DLD1 (cell line): ENCODE results near the gene SGO1.
"Not testable (repeated sequence)": the region's sequence is repeated elsewhere in the genome, so short reads cannot be mapped to it uniquely, and the experiment has no call there.

Experiments used
- in situ Hi-C: cut with HindIII; loops from 2 replicates; pipeline ENCODE4 v1.10.0; 2017; ENCODE audit warnings: low sequenced_read_pairs

SGO1 gene

DNA sequence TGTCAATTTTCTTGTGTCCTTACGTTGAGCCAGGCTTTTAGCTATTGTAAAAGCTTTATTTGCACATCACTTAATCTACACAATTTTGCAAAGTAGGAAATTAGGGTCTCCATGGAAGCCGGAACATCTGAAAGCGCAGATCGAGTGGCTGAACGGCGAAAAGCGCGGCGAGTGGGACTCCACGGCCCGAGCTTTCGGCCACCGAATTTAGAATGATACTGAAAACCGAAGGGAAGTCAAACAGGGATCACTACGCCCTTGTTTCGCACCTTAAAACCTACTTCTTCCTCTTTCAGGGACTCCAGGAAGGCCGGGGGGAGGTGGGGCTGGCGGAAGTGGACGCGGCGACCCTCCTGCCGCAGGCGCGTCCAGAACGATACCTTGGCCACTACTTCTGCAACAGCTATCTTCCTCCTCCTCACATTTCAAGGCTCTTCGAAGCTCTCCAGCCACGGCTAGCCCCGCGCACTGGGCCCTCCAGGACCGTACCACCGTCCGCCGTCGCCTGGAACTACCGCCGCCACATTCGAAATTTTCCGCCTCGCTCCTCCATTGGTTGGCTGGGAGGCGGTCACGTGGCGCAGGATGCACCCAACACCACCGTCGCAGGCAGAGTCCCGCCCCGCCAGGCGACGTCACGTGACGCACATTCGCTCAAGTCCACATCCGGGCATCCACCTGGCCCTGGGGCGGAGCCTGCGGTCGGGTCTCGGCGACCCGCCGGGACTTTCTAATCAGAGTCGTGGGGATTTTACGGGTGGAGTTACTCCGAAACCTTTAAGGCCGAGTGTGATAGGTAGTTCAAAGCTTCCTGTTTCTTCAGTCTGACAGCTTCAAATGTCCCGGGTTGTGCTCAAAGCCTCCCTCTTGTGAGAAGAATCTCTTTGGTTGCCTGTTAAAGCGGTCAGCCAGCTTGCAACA lies at the start of gene SGO1:
TSS of gene SGO1 (minus strand) at position 528 of the 921 bp plus-strand sequence. CDS start 2,179 bp downstream, outside the sequence.
- in situ Hi-C loops = loop anchor here (25.0 kb wide), 1 partner anchor 299 kb away; no protein-coding TSS in a partner anchor

DNA sequence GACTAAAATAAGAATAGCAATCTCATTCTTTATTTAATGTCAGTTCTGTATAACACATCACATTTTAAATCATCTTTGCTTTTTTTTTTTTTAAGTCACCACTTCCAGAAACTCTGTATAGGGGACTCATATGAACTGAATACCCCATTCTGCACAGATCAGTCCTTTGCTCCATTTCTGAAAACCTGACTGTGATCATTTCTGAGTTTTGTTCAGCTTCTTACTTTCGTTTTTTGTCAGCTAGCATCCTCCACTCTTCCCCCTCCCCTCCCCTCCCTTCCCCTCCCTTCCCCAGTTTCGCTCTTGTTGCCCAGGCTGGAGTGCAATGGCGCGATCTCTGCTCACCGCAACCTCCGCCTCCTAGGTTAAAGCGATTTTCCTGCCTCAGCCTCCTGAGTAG lies 49.8 kb upstream of the SGO1 start:
- in situ Hi-C loops = no loop called here

DNA sequence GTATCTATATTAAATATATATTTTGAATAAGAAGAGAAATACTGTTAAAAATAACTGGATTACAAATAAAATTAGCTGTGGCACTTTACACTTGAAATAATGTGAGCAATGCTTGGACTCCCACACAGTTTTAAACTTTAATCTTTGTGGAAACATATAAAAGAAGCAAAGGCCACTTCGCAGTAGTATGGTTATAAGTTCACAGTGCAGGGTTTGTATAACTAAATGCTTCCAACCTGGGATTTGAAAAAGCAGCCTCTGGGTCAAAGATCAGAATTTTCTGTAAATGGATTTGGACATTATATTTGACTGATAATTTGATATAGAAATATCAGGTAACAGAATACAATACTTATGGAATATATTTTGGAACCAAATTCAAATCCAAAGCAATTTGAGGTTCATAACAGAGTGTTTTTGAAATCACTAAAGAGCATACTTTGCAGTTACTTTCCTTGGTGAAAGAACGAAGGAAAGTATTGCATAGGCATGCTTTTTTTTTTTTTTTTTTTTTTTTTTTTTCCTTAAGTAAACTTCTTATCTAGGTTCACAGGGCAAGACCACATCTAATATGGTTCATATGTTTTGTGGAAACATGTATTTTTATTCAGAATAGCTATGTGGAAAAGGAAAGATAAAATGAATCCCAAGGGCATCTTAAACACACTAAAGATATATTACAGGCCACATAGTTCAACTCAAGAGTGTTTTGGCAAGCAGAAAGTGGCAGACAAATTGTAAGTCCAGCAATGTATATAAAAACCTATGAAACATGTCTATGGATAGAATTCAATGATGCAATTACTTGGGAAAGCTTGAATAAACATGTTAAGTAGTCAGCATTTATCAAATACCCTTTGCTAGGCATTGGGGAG lies 47.1 kb upstream of the SGO1 start:
- in situ Hi-C loops = no loop called here

DNA sequence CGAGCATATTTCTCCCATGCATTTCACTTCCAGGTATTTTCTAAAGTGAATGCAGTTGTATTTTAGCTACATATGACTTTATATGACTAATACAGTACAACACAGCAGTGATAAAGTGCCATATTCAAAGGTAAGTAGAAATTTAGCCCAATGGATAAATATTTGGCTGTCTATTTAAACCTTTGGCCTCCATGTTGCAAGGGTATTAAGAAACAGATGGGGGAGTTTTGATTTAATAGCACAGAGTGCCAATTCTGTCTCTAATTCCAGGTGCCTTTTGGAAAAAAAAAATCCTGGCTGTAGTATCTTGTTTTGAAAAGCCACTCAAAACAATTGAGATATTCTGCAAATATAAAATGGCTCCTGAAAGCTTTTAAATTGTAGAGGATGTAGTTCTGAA lies 44.9 kb upstream of the SGO1 start:
- in situ Hi-C loops = no loop called here

DNA sequence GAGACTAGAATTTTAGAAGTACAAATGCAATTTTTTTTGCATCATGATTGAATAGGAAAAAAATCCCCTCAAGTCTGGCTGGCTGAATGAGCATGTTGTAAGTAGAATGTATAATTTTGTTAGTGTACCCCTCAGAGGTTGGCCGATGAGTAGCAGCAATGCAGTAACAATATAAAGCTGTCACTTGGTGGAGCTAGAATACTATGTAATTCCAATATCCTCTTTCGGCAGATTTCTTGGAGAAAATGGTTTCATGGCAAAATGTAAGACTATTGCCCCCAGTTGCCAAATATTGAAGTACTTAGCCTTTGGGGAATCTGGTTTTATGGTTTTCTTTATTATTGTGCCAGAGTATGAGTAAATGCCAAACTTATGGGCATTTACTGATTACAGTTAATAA lies 39.8 kb upstream of the SGO1 start:
- in situ Hi-C loops = no loop called here

DNA sequence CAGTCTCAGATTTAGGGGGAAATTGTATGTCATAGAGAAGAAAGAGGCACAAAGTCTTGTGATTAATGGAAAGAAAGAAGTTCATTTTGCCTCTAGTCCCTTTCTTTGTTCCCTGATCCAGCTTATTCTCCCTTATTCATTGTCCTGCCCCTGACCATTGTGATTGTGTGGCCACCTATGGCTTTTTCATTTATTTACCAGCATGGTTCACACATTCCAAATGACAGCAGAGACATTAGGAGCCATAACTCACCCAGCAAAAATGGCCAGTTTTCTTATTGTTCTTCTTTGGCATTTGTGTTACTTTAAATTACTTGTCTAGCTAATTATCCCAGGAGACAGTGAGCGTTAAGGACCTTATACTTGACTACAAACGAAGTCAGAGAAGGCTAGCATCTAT lies 36.3 kb upstream of the SGO1 start:
- in situ Hi-C loops = no loop called here

DNA sequence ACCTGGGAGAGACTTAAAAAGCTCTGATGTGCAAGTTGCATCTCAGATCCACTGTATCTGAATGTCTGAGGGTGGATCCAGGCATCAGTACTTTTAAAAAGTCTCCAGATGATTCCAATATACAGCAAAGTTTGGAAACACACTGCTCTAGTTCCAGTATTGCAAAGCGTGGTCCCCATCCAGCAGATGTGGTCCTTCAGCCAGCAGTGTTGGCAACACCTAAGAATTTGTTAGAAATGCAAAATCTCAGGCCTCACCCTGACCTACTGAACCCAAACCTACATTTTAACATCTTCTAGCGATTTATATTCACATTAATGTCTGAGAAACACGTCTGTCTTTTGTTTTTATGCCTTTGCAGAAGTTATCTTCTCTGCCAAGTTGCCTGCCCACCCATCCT lies 32.2 kb upstream of the SGO1 start:
- in situ Hi-C loops = no loop called here

DNA sequence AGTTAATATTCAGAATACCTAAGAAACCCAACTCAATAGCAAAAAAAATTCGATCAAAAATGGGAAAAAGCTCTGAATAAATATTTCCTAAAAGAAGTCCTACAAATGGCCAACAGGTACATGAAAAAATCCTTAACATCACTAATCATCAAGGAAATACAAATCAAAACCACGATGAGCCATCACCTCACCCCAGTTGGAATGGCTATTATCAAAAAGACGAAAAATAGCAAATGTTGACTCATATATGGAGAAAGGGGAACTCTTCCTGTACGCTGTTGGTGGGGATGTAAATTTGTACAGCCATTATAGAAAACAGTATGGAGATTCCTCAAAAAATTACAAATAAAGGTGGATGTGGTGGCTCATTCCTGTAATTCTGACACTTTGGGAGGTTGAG lies 29.6 kb upstream of the SGO1 start:
- in situ Hi-C loops = no loop called here

DNA sequence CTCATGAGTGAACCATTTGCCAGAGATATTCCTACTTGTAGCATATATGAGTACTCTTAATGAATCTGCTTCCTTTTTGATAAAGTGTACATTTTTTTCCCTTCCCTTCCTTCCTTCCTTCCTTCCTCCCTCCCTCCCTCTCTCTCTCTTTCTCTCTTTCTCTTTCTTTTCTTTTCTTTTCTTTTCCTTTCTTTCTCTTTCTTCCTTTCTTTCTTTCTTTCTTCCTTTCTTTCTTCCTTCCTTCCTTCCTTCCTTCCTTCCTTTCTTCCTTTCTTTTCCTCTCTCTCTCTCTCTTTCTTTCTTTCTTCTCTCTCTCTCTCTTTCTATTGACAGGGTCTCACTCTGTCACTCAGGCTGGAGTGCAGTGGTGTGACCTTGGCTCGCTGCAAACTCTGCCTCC lies 27.5 kb upstream of the SGO1 start:
- in situ Hi-C loops = not testable (repeated sequence)

DNA sequence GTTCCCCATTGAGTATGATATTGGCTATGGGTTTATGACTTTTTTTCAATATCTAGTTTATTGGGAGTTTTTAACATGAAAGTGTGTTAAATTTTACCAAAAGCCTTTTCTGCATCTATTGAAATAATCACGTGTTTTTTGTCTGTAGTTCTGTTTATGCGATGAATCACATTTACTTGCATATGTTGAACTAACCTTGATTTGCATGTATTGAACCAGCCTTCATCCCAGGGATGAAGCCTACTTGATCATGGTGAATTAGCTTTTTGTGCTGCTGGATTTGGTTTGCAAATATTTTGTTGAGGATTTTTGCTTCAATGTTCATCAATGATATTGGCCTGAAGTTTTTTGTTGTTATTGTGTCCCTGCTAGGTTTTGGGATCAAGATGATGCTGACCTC lies 21.9 kb upstream of the SGO1 start:
- in situ Hi-C loops = not testable (repeated sequence)

DNA sequence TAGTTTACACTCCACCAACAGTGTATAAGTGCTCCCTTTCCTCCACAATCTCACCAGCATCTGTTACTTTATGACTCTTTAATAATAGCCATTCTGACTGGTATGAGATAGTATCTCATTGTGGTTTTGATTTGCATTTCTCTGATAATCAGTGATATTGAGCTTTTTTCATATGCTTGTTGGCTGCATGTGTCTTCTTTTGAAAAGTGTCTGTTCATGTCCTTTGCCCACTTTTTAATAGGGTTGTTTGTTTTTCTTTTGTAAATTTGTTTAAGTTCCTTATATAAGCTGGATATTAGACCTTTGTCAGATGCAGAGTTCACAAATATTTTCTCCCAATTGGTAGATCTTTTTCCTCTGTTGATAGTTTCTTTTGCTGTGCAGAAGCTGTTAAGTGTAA lies 19.9 kb upstream of the SGO1 start:
- in situ Hi-C loops = not testable (repeated sequence)

DNA sequence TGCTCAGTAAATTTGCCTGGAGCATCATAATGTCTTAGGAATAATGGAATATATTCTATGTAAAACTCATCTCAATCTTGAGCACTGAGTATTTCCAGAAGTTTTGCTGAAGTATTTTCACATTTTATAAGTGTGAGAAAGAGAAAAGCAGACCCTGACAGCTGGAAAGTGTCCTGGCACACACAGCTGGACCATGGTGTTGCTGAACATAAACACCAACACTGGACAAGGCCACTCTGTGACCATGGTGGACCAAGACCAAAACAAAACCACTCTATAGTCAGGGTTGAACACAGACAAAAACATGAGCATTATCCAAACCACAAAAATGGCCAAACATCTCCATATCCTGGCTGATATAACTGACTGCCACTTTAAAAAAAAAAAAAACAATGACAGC lies 15.1 kb upstream of the SGO1 start:
- in situ Hi-C loops = no loop called here

DNA sequence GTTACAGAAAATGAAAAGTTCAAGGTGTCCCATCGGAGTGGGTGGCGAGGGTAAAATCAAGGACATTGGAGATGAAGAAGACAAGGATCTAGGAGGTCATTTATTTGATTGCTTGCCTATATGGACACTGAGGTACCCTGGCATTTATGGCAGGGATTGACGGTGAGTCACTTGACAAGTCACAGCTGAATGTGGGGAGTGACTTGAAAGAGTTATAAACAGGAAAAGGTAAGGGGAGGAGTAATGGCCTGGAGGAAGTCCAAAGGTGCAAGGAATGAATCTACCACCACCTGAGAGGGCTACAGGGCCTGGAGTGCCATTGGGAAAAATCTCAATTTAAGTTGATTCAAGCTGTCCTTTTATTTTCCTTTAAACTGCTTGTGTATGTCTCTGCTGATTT lies 11.8 kb upstream of the SGO1 start:
- in situ Hi-C loops = loop anchor here (25.0 kb wide), 1 partner anchor 310 kb away; no protein-coding TSS in a partner anchor

DNA sequence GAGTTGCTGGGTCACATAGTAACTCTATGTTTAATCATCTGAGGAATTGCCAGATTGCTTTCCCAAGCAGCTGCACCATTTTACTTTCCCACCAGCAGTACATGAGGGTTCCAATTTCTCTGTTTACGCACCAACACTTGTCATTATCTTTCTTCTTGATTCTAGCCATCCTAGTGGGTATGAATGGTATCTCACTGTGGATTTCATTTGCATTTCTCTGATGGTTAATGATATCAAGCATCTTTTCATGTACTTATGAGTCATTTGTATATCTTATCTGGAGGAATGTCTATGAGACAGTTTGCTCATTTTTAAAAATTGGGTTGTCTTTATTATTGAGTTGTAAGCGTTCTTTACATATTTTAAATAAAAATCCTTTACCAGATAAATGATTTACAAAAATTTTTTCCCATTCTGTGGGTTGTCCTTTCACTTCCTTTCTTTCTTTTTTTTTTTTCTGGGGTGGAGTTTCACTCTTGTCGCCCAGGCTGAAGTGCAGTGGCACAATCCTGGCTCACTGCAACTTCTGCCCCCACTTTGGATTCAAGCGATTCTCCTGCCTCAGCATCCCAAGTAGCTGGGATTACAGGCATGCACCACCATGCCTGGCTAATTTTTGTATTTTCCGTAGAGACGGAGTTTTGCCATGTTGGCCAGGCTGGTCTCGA lies 8.9 kb upstream of the SGO1 start:
- in situ Hi-C loops = loop anchor here (25.0 kb wide), 1 partner anchor 308 kb away; no protein-coding TSS in a partner anchor

DNA sequence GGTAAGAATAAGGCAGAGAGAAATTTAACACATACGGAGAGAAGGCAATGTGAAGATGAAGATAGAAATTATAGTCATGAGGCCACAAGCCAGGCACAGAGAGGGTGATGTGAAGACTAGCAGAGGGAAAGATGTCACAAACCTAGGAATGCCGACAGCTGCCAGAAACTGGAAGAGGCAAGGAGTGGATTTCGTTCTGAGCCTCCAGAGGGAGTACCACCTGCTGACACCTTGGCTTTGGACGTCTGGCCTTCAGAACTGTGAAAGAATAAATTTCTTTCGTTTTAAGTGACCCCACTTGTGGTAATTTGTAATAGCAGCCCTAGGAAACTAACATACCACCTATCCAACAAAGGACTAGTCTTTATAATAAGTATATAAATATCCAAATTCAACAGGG lies 5.0 kb upstream of the SGO1 start:
- in situ Hi-C loops = loop anchor here (25.0 kb wide), 1 partner anchor 304 kb away; no protein-coding TSS in a partner anchor

DNA sequence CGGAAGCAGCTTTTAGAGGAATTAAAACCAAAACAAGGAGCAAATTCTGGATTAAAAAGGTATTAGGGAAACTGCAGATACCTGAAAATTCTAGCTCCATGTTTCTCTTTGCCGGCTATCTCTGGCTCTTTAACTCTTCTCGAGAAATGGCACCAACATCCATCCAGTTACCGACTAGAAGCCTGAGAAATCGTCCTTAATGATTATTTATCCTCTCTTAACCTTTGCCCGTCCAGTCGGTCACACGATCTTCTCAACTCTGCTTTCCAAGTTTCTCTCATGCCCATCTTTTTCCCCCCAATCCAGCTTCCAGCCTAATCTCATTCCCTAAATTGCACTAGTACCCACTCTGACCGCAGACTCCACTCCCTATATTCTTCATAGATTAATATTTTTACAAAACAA lies 596 bp upstream of the SGO1 start:
- in situ Hi-C loops = loop anchor here (25.0 kb wide), 1 partner anchor 299 kb away; no protein-coding TSS in a partner anchor

DNA sequence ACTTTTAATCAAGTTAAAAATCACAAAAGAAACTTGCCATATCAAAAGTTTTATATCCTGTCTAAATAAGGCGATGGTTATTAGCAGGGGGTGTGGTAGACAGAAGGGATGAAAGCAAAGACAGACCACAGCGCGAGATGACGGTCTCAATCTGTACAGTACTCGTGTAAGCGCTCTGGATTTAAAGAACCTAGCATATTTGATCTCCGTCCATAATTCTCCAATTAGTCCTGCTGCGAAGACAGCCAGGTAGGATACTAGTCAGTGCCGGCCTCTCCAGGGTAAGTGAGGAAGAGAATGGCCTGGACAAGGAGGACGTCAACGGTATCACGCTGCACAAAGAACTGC lies 701 bp downstream of the SGO1 start:
- in situ Hi-C loops = loop anchor here (25.0 kb wide), 1 partner anchor 298 kb away; no protein-coding TSS in a partner anchor

DNA sequence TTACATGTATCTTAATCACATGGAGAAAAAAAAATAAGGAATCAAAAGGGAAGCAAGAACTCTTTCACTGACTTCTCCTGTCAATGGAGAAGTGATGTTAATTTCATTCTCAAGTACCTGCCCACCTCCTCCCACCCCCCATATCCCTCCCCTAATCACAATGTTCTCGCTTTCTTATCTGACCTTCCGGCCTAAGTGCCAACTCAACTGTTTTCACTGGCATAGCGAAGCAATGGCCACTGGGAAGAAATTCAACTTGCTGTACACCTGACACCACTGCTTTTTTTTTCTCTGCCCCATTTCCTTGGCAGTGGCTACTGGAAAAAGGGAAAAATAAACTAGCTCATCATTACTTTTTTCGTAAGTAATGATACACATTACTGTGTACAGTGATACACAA lies 3.8 kb downstream of the SGO1 start:
- in situ Hi-C loops = loop anchor here (25.0 kb wide), 1 partner anchor 295 kb away; no protein-coding TSS in a partner anchor

DNA sequence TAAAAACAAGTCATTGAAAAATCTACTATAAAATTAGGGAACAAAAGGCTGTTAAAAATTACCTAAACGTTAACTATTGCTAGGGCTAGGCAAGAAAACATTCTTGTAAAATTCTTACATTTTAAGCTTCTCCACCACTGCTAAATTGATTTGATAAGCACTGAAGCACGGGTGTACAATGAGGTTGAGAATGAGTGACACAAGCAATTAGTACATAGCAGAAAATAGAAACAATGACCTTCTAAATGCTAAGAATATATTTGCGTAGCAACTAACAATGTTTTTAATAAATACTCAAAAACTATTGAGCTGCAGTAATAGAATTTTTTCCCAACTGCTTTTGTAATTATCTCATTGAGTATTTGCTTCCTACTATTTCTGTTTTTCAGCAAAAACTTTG lies 4.7 kb downstream of the SGO1 start:
- in situ Hi-C loops = loop anchor here (25.0 kb wide), 1 partner anchor 294 kb away; no protein-coding TSS in a partner anchor

DNA sequence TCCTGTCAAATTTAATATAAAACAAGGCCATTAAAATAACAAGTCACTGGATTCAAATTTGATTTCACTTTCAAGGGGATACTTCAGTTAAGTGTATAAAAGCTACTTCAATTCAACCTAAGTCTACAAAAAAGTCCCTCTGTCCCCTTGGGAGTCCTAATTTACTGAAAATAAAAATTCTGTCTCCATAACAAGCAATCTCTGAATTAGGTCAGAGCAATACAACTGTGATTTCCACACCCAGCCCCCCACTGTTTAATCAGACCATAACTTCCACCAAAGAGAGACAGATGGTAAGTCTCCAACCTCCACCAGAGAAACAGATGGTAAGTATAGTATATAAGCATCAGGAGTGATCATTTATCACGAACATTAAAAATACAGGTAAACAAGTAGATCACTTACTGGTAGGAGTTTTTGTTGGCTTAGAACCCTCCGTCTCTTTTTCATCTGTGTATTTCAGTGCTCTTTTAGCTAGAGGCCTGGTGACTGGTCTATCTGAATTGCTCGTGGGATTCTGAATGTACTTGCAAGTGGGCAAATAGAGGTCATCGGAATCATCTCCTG lies 12.1 kb downstream of the SGO1 start:
- in situ Hi-C loops = no loop called here
